Muscle of leg (tissue), 11 donors: ENCODE data around the gene GNG4. TPM values are rescaled to one million over a fixed set of nuclear protein-coding genes. Genes with fewer than 3 reads are reported as not detected.
"Not testable (repeated sequence)": the region's sequence is repeated elsewhere in the genome, so short reads cannot be mapped to it uniquely, and the experiment has no call there.

ENCODE experiments used
- DNase-seq: peaks from one replicate; pipeline ENCODE4 v3.0.0; 2013
- H3K27ac ChIP-seq: one replicate; pipeline ENCODE4 v1.5.1; 2013; ENCODE audit warnings: mild to moderate bottlenecking, low read length, control low read depth
- H3K27me3 ChIP-seq: one replicate; pipeline ENCODE4 v1.6.1; 2013; ENCODE audit warnings: low read length; ENCODE audit not compliant: control insufficient read depth, insufficient read depth
- H3K36me3 ChIP-seq: one replicate; pipeline ENCODE4 v1.6.1; 2013; ENCODE audit warnings: low read length; ENCODE audit not compliant: control insufficient read depth, insufficient read depth
- H3K4me1 ChIP-seq: one replicate; pipeline ENCODE4 v1.6.1; 2013; ENCODE audit warnings: low read length; ENCODE audit not compliant: control insufficient read depth, insufficient read depth
- H3K4me3 ChIP-seq: one replicate; pipeline ENCODE4 v1.5.1; 2013; ENCODE audit warnings: low read length, control low read depth
- H3K9me3 ChIP-seq: replicated peaks from 2 replicates; pipeline ENCODE4 v1.6.1; 2013; ENCODE audit warnings: low read depth, low read length; ENCODE audit not compliant: control insufficient read depth
- WGBS: methylation state at CpG from one replicate; pipeline ENCODE4 v1.1.5; 2013; ENCODE audit warnings: missing lambda C conversion rate; ENCODE audit not compliant: insufficient coverage; 5-methylcytosine and 5-hydroxymethylcytosine counted together
- polyA plus RNA-seq, 8 donors: library from polyadenylated mRNA; unstranded; fragments of 120-200 nt; gene quantifications; one replicate each; pipeline versions ENCODE4 v1.2.1 to v1.2.3, GENCODE V29; 2013; ENCODE audit warnings: inconsistent platforms in 1 of 8, low replicate concordance in 1 of 8; ENCODE audit not compliant: insufficient read length in 8 of 8, insufficient read depth in 1 of 8
- total RNA-seq: library from RNA; stranded (reverse); fragments of 120-200 nt; gene quantifications from one replicate; pipeline ENCODE4 v1.2.4, GENCODE V29; 2013

Gene GNG4
- total and polyA plus RNA-seq, 9 donors = 0.27 to 4.0 (median 0.60) TPM

DNA sequence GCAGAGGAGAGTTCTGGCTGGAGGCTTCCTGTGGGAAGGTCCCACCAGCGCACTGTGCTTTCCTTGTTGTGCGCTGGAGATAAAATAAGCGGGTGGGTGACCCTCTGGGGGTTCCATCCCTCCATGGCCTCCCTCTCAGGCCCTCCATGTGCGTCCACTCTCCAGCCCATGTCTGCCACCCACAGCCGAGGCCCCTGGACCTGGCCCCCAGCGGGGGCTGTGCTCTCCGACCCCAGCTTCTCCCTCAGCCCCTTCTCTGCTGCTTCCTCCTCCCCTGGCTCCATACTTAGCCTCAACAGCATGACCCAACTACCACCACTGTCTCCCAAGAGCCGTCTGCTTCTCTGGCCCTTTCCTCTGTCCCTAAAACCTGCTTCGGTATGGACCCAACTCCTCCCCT, 61.4 kb downstream of the GNG4 start:
- H3K4me1 ChIP-seq = no peaks in the 10 kb centered on the region
- H3K9me3 ChIP-seq = peaks cover 6% of the 10 kb centered on the region
- no peak for DNase-seq
- H3K27me3 ChIP-seq = no peaks in the 10 kb centered on the region
- H3K4me3 ChIP-seq = no peak overlapping the region
- WGBS = 92% methylated on average over 8 of the region's 9 CpGs
- no peaks in the 10 kb centered on the region for H3K36me3 ChIP-seq
- no peak overlapping the region for H3K27ac ChIP-seq

- DNase-seq = no peak
- Histone ChIP-seq H3K4me3 (no peak overlapping the region), H3K36me3 (no peaks in the 10 kb centered on the region), H3K4me1 (no peaks in the 10 kb centered on the region), H3K27me3 (no peaks in the 10 kb centered on the region), H3K9me3 (peaks cover 6% of the 10 kb centered on the region), H3K27ac (no peak overlapping the region)
- WGBS = 97% methylated on average over 2 of the region's 2 CpGs
Measured at GRCh38 chr1:235586992-235587391, 62.6 kb downstream of the GNG4 start.

DNA sequence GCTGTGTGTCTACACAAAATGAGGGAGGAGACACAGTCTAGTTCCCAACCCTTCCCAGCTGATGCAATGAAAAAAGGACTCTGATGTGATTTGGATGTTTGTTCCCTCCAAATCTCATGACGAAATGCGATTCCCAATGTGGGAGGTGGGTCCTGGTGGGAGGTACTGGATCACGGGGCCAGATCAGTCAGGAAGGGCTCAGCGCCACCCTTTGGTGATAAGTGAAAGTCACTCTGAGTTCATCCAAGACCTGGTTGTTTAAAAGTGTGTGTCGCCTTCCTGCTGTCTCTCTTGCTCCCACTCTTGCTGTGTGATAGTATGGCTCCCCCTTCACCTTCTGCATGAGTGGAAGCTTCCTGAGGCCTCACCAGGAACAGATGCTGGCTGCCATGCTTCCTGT, 63.2 kb downstream of the GNG4 start:
- no peak overlapping the region for H3K4me3 ChIP-seq
- H3K36me3 ChIP-seq = no peaks in the 10 kb centered on the region
- H3K27me3 ChIP-seq = no peaks in the 10 kb centered on the region
- DNase-seq = no peak
- H3K9me3 ChIP-seq = peaks cover 6% of the 10 kb centered on the region
- no peaks in the 10 kb centered on the region for H3K4me1 ChIP-seq
- 66% methylated on average over 4 of the region's 5 CpGs for WGBS
- H3K27ac ChIP-seq = no peak overlapping the region

DNA sequence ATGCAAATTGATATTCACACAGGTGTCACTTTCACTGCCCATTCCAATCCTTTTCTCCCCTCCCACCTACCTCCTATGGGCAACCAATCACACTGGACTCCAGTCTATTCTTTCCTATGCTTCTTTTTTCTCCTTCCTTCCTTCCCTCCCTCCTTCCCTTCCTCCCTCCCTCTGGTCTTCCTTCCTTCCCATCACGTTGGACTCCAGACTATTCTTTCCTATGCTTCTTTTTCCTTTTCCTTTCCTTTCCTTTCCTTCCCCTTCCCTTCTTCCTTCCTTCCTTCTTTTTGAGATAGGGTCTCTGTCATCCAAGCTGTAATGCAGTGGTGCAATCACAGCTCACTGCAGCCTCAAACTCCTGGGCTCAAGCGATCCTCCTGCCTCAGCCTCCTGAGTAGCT, 64.6 kb downstream of the GNG4 start:
- DNase-seq = no peak
- Histone ChIP-seq H3K9me3 (peaks cover 6% of the 10 kb centered on the region), H3K27ac (no peak overlapping the region), H3K36me3 (no peaks in the 10 kb centered on the region), H3K27me3 (no peaks in the 10 kb centered on the region), H3K4me1 (no peaks in the 10 kb centered on the region), H3K4me3 (no peak overlapping the region)
- 44% methylated on average over 1 of the region's 2 CpGs for WGBS

DNA sequence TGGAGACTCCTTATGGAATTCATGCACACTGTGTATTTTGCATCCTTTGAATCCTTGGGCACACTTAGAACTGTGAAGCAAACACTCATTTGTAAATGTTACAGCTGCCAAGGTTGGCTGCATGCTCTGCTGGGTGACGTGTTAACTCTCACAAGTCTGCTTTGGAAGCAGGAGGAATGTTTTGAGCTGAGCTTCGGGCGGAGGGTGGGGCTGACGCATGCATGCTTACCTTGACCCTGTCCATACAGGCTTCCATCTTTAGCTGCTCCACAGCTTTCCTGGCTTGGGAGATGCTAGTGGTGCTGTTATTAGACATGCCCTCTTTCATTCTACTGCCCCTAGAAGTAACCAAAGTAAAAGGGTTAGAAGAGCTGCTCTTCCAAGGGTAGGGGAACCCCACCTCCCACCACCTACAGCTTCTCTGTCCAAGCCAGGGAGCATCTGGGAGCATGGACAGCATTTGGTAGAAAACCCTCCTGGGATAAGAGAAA, 66.0 kb downstream of the GNG4 start:
- no peak for DNase-seq
- WGBS = 100% methylated on average over 1 of the region's 4 CpGs
- Histone ChIP-seq H3K27me3 (no peaks in the 10 kb centered on the region), H3K36me3 (no peaks in the 10 kb centered on the region), H3K4me1 (no peaks in the 10 kb centered on the region), H3K4me3 (no peak overlapping the region), H3K9me3 (peaks cover under 1% of the 10 kb centered on the region), H3K27ac (no peak overlapping the region)

DNA sequence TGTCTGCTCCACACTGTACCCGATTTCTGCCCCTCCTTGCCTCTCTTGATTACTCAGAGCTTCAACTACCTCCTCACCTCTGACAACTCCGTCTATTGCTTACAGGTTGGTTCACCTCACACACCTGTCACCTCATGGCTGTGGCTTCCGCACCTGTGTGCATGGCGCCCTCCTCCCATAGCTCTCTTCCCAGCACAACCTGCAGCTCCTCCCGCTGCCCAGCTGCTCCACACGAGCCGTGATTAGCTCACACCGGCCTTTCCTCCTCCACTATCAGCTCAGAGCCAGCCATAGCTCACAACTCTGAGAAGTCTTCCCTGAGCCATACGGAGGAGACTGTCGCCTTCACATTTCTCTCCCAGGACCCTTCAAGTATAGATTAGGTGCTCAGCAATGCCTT, 67.5 kb downstream of the GNG4 start:
- DNase-seq = no peak
- Histone ChIP-seq H3K27me3 (no peaks in the 10 kb centered on the region), H3K4me1 (no peaks in the 10 kb centered on the region), H3K27ac (no peak overlapping the region), H3K36me3 (no peaks in the 10 kb centered on the region), H3K4me3 (no peak overlapping the region), H3K9me3 (no peaks in the 10 kb centered on the region)
- 85% methylated on average over 10 of the region's 10 CpGs for WGBS

DNA sequence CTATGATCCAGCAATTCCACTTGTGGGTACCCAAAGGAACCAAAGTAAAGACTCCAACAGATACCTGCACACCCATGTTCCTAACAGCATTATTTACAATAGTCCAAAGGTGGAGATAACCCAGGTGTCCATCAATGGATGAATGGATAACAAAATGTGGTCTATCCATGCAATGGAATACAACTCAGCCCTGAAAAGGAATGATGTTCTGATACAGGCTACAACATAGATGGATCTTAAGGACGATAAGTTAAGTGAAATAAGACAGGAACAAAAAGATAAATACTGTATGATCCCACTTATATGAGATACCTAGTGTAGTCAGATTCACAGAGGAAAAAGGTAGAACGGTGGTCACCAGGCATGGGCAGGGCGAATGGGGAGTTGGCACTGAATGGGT, 69.7 kb downstream of the GNG4 start:
- Histone ChIP-seq H3K27ac (no peak overlapping the region), H3K27me3 (no peaks in the 10 kb centered on the region), H3K36me3 (no peaks in the 10 kb centered on the region), H3K4me3 (no peak overlapping the region), H3K4me1 (no peaks in the 10 kb centered on the region), H3K9me3 (no peaks in the 10 kb centered on the region)
- WGBS = 100% methylated on average over 2 of the region's 3 CpGs
- no peak for DNase-seq

DNA sequence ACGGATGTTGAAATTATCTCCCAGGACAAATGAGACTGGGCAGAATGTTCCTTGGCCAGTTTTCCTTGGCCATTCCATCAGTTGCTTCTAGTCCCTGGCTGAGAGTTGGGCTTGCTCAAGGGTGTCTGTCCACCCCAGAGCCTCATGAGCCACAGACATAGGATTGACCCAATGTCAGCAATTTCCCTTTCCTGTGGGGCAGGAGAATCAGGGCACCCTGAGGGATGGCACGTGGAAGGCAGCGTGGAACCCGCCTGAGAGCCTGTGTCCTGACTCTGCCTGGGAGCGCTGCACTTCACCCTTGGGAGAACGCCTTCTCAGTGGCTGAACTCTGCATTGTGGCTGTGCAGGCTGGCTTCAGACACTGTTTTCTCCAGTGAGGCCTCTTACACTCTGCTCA, 74.0 kb downstream of the GNG4 start:
- H3K27me3 ChIP-seq = no peaks in the 10 kb centered on the region
- no peak overlapping the region for H3K4me3 ChIP-seq
- H3K36me3 ChIP-seq = no peaks in the 10 kb centered on the region
- 87% methylated on average over 5 of the region's 6 CpGs for WGBS
- H3K27ac ChIP-seq = no peak overlapping the region
- no peaks in the 10 kb centered on the region for H3K9me3 ChIP-seq
- H3K4me1 ChIP-seq = no peaks in the 10 kb centered on the region
- DNase-seq = no peak

GRCh38 chr1:235573880-235574279, 75.7 kb downstream of the GNG4 start:
- DNase-seq = no peak
- 80% methylated on average over 2 of the region's 2 CpGs for WGBS

GRCh38 chr1:235572971-235573370, 76.6 kb downstream of the GNG4 start:
- not testable (repeated sequence) for H3K4me1 ChIP-seq, H3K4me3 ChIP-seq, H3K27me3 ChIP-seq, H3K36me3 ChIP-seq, H3K27ac ChIP-seq, H3K9me3 ChIP-seq, DNase-seq
- WGBS = 100% methylated on average over 4 of the region's 5 CpGs

More at GRCh38 chr1:235573880-235574279, 75.7 kb downstream of the GNG4 start:
- Histone ChIP-seq H3K4me3 (no peak overlapping the region), H3K27me3 (no peaks in the 10 kb centered on the region), H3K4me1 (no peaks in the 10 kb centered on the region), H3K9me3 (no peaks in the 10 kb centered on the region), H3K27ac (no peak overlapping the region), H3K36me3 (no peaks in the 10 kb centered on the region)

- no peaks in the 10 kb centered on the region for H3K36me3 ChIP-seq
- WGBS = no CpG with 5 or more reads among the region's 3 CpGs
- H3K4me1 ChIP-seq = no peaks in the 10 kb centered on the region
- H3K9me3 ChIP-seq = no peaks in the 10 kb centered on the region
- DNase-seq = no peak
- H3K27me3 ChIP-seq = no peaks in the 10 kb centered on the region
- H3K4me3 ChIP-seq = no peak overlapping the region
- no peak overlapping the region for H3K27ac ChIP-seq
Measured at GRCh38 chr1:235571482-235571881, 78.1 kb downstream of the GNG4 start.
